Measurements from ENCODE around the gene ATP5ME.

ATP5ME gene

DNA sequence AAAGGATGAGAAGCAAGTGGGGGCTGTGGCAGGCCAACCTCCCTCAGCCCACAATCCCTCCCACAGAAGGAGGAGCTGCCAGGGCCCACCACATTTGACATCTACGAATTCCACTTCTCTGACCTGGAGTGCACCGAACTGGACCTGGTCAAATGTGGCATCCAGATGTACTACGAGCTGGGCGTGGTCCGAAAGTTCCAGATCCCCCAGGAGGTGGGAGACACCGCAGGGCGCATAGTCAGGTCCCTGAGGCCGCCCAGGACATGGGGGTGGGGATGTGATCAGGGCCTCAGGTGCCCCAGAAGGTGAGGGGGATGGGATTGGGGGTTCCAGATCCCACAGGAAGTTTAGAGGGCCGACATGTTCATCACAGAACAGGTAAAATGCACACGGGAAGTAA is 13.7 kb downstream of the ATP5ME start:
- no peak overlapping the region for H3K4me3 ChIP-seq (ENCODE audit: low read depth in 1 of 2, low read length in 2 of 2)
- H3K9ac ChIP-seq (ENCODE audit: low read depth, low read length): no peak overlapping the region
- no peaks in the 10 kb centered on the region for H3K27me3 ChIP-seq (ENCODE audit: insufficient read depth, low read length, poor library complexity)
- peaks cover 30% of the 10 kb centered on the region for H3K79me2 ChIP-seq (ENCODE audit: insufficient read depth, low read length)
- TF ChIP-seq, protein P1, sequence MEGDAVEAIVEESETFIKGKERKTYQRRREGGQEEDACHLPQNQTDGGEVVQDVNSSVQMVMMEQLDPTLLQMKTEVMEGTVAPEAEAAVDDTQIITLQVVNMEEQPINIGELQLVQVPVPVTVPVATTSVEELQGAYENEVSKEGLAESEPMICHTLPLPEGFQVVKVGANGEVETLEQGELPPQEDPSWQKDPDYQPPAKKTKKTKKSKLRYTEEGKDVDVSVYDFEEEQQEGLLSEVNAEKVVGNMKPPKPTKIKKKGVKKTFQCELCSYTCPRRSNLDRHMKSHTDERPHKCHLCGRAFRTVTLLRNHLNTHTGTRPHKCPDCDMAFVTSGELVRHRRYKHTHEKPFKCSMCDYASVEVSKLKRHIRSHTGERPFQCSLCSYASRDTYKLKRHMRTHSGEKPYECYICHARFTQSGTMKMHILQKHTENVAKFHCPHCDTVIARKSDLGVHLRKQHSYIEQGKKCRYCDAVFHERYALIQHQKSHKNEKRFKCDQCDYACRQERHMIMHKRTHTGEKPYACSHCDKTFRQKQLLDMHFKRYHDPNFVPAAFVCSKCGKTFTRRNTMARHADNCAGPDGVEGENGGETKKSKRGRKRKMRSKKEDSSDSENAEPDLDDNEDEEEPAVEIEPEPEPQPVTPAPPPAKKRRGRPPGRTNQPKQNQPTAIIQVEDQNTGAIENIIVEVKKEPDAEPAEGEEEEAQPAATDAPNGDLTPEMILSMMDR (IDR thresholded peaks at IDR 0.05; ENCODE audit: borderline replicate concordance, extremely low read depth, low read length, poor library complexity, severe bottlenecking): no peak
- no peak for TF ChIP-seq EZH2 (IDR thresholded peaks at IDR 0.05; ENCODE audit: borderline replicate concordance, low read depth, low read length, severe bottlenecking)
- no peak overlapping the region for H3K4me2 ChIP-seq (ENCODE audit: insufficient read depth, low read length)
- H2AFZ ChIP-seq (ENCODE audit: low read depth, low read length): no peak overlapping the region
- DNase-seq (no peak), ATAC-seq (ENCODE audit: insufficient read depth, low read depth) (no peak)
- peaks cover 9% of the 10 kb centered on the region for H4K20me1 ChIP-seq (ENCODE audit: insufficient read depth, low read length)
- no peaks in the 10 kb centered on the region for H3K9me3 ChIP-seq (ENCODE audit: insufficient read depth, low read length, severe bottlenecking)
- H3K36me3 ChIP-seq (ENCODE audit: insufficient read depth, low read length): peaks cover 27% of the 10 kb centered on the region
- H3K4me1 ChIP-seq (ENCODE audit: insufficient read depth, low read length): peaks cover 33% of the 10 kb centered on the region
- no peak overlapping the region for H3K27ac ChIP-seq (ENCODE audit: low read length)

DNA sequence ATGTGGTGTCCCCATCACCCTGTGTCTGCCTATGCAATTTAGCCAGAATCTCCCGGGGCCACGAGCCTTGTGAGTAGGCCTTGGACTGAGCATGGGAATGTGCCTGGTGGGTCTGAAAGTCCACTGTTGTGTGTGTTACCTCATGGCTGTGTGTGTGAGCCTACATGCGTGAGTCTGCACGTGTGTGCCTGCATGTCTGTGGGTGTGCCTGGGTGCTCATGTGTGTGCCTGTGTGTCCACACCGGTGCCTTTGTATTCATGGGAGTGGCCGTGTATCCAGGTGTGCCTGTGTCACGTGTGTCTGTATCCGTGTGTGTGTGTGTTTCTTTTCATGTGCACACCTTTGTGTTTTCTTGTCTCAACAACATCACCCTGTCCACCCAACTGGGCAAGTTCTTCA is 14.2 kb downstream of the ATP5ME start:
- Histone ChIP-seq H3K9me3 (ENCODE audit: insufficient read depth, low read length, severe bottlenecking) (no peaks in the 10 kb centered on the region), H3K79me2 (ENCODE audit: insufficient read depth, low read length) (peaks cover 25% of the 10 kb centered on the region), H3K27ac (ENCODE audit: low read length) (no peak overlapping the region), H3K27me3 (ENCODE audit: insufficient read depth, low read length, poor library complexity) (no peaks in the 10 kb centered on the region), H3K4me2 (ENCODE audit: insufficient read depth, low read length) (no peak overlapping the region), H3K9ac (ENCODE audit: low read depth, low read length) (no peak overlapping the region), H3K4me3 (ENCODE audit: low read depth in 1 of 2, low read length in 2 of 2) (no peak overlapping the region), H4K20me1 (ENCODE audit: insufficient read depth, low read length) (peaks cover 9% of the 10 kb centered on the region), H3K4me1 (ENCODE audit: insufficient read depth, low read length) (peaks cover 28% of the 10 kb centered on the region), H3K36me3 (ENCODE audit: insufficient read depth, low read length) (peaks cover 27% of the 10 kb centered on the region), H2AFZ (ENCODE audit: low read depth, low read length) (no peak overlapping the region)
- DNase-seq (no peak), ATAC-seq (ENCODE audit: insufficient read depth, low read depth) (no peak)
- TF ChIP-seq, protein P1 (IDR thresholded peaks at IDR 0.05; ENCODE audit: borderline replicate concordance, extremely low read depth, low read length, poor library complexity, severe bottlenecking): no peak
- TF ChIP-seq EZH2 (IDR thresholded peaks at IDR 0.05; ENCODE audit: borderline replicate concordance, low read depth, low read length, severe bottlenecking): no peak

DNA sequence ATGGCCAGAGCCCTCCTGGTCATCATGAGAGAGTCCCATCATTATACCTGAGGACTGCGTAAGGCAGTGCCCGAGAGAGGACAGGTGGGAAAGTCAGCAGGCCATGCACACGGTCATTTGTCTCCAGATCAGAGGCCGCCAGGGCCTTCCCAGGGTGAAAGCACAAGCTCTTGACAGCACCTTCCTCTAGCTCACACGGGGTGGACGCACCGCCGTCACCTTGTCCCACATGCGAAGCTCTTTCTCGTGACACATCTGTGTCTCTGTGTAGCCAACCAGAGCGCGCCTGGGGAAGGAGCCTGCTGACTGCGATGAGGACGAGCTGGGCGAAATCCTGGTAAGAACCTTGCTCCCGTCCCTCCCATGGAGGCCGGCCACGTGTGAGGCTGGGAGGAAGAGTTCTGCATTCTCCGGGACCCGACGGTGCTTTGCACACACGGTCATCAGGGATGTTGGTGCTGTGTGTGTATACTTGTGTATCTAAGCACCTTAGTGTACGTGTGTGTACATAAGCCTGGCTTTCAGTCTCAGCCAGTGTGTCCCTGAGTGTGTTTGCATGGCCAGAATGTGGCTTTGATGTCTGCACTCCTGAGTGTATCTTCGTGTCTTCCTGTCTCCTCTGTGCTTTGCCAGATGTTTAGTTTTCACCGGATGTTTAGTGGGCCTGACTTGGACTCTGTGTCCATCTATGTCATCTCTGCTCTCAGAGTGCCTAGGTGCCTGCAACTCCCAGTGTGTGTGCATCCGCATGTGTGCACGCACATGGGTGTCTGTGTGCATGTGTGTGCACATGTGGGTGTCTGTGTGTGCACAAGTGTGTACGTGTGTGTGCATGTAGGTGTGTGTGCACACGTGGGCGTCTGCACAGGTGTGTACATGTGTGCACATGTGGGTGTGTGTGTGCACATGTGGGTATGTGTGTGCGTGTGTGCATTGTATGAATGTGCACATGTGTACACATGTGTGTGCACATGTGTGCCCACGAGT is 15.1 kb downstream of the ATP5ME start:
- ATAC-seq (ENCODE audit: insufficient read depth, low read depth) (no peak), DNase-seq (no peak)
- no peaks in the 10 kb centered on the region for H3K27me3 ChIP-seq (ENCODE audit: insufficient read depth, low read length, poor library complexity)
- H3K27ac ChIP-seq (ENCODE audit: low read length): no peak overlapping the region
- H3K36me3 ChIP-seq (ENCODE audit: insufficient read depth, low read length): peaks cover 27% of the 10 kb centered on the region
- H3K79me2 ChIP-seq (ENCODE audit: insufficient read depth, low read length): peaks cover 16% of the 10 kb centered on the region
- no peaks in the 10 kb centered on the region for H3K9me3 ChIP-seq (ENCODE audit: insufficient read depth, low read length, severe bottlenecking)
- no peak for TF ChIP-seq EZH2 (IDR thresholded peaks at IDR 0.05; ENCODE audit: borderline replicate concordance, low read depth, low read length, severe bottlenecking)
- TF ChIP-seq, protein P1 (IDR thresholded peaks at IDR 0.05; ENCODE audit: borderline replicate concordance, extremely low read depth, low read length, poor library complexity, severe bottlenecking): no peak
- no peak overlapping the region for H2AFZ ChIP-seq (ENCODE audit: low read depth, low read length)
- H3K4me1 ChIP-seq (ENCODE audit: insufficient read depth, low read length): peaks cover 19% of the 10 kb centered on the region
- no peak overlapping the region for H3K4me3 ChIP-seq (ENCODE audit: low read depth in 1 of 2, low read length in 2 of 2)
- no peak overlapping the region for H3K9ac ChIP-seq (ENCODE audit: low read depth, low read length)
- no peak overlapping the region for H3K4me2 ChIP-seq (ENCODE audit: insufficient read depth, low read length)
- H4K20me1 ChIP-seq (ENCODE audit: insufficient read depth, low read length): peaks cover 9% of the 10 kb centered on the region

Data from DND-41 (cell line).